ENCODE data around the gene FOSB. TPM values are rescaled to one million over a fixed set of nuclear protein-coding genes. Genes with fewer than 3 reads are reported as not detected.
A peak's percentile ranks its signal among the peaks of the same experiment; 100 is the strongest.

The FOSB gene
- total and polyA plus RNA-seq, 9 of the 15 experiments (the other 6 are each of a cell fraction or from before 2014, with no cell fraction given): 0.11 to 2.7 (median 0.73) TPM

GRCh38 chr19:45446295-45446694 lies 21.5 kb upstream of the FOSB start:
- Histone ChIP-seq H3K79me2 (ENCODE audit: control insufficient read depth, insufficient read depth, low read length) (no peaks in the 10 kb centered on the region), H4K20me1 (replicated peaks; ENCODE audit: control insufficient read depth, insufficient read depth, low read length) (0 out of 2 replicates have a peak, but pooled peaks cover 4% of the 10 kb centered on the region), H3K27me3 (ENCODE audit: control insufficient read depth in 2 of 2, insufficient read depth in 2 of 2, low read length in 2 of 2) (no peaks in the 10 kb centered on the region), H3K9ac (ENCODE audit: insufficient read depth in 1 of 2, low read depth in 2 of 2, low read length in 2 of 2) (no peak overlapping the region), H3K4me3 (no peak overlapping the region), H3K4me1 (replicated peaks in 1 of 2; ENCODE audit: control insufficient read depth in 2 of 2, insufficient read depth in 2 of 2, low read length in 2 of 2) (peaks cover 37 to 48% of the 10 kb centered on the region in 2 experiments), H3K9me3 (replicated peaks; ENCODE audit: control insufficient read depth, insufficient read depth, low read depth, low read length) (no peaks in the 10 kb centered on the region), H3K4me2 (ENCODE audit: insufficient read depth, low read length) (no peak overlapping the region), H3K27ac (ENCODE audit: extremely low read depth, low read depth, low read length) (no peak overlapping the region), H2AFZ (ENCODE audit: low read depth, low read length) (no peak overlapping the region), H3K36me3 (ENCODE audit: control insufficient read depth, insufficient read depth, low read length) (no peaks in the 10 kb centered on the region), H3K9me1 (ENCODE audit: control insufficient read depth, insufficient read depth, low read length) (no peaks in the 10 kb centered on the region)
- ChIA-PET CTCF (ENCODE audit: low intra/inter-chr PET ratio) (interaction anchor here (1.1 to 1.6 kb wide), 2 partner anchors 32 to 33 kb away, joined by 5 to 8 read pairs; no protein-coding TSS in a partner anchor), POLR2A (interaction anchor here (1.8 kb wide), 1 partner anchor 21 kb away, joined by 19 read pairs; the partner anchor contains the start of gene FOSB)
- ATAC-seq: no peak
- no TSS peak for BruUV-seq (replicated peaks)
- in situ Hi-C loops (cut with MboI) (no loop called here), intact Hi-C loops (cut with micrococcal nuclease) (no loop called here)
- WGBS (ENCODE audit: insufficient coverage, low coverage, missing lambda C conversion rate): 67% methylated on average over 6 of the region's 6 CpGs
- DNase-seq (ENCODE audit: extremely low read depth in 1 of 4, low spot score in 3 of 4): peak in 1 of 4 experiments; percentile 75
- peak; percentile 83 for FAIRE-seq
- TF ChIP-seq ZNF76 (CRISPR knock-in tag; IDR thresholded peaks at IDR 0.05; ENCODE audit: borderline replicate concordance) (no peak), HDAC8 (tag; IDR thresholded peaks at IDR 0.05) (no peak), REST (IDR thresholded peaks at IDR 0.05; ENCODE audit: borderline replicate concordance) (peak; percentile 58; the same call in 1 of the 2 replicates), REST (CRISPR knock-in tag; IDR thresholded peaks at IDR 0.05; ENCODE audit: low read depth) (no peak), SMARCA5 (IDR thresholded peaks at IDR 0.05) (peak; percentile 98), BCLAF1 (IDR thresholded peaks at IDR 0.05; ENCODE audit: borderline replicate concordance in 1 of 2, control insufficient read depth in 1 of 2, low read depth in 2 of 2, low read length in 1 of 2) (no peak), POU5F1 (IDR thresholded peaks at IDR 0.05; ENCODE audit: borderline replicate concordance, low read depth, low read length, partially characterized antibody) (no peak), PKNOX1 (IDR thresholded peaks at IDR 0.05) (no peak)
